K562 (cell line): ENCODE measurements around the gene KMO. TPM values are rescaled to one million over a fixed set of nuclear protein-coding genes. Genes with fewer than 3 reads are reported as not detected.

Experiments used
- ARID3A ChIP-seq: IDR thresholded peaks from 2 replicates; pipeline ENCODE4 v1.6.1; 2012; ENCODE audit warnings: low read depth, low read length, improper control_type of control experiment, borderline replicate concordance
- EHMT2 ChIP-seq: fragments of 450-650 bp; IDR thresholded peaks from 2 replicates; pipeline ENCODE4 v1.6.1; 2018; ENCODE audit warnings: antibody characterized with exemption
- FOS ChIP-seq: IDR thresholded peaks from 3 replicates; pipeline ENCODE4 v1.6.1; 2011; ENCODE audit not compliant: insufficient read length; ENCODE audit errors: extremely low read depth
- FOXK1 ChIP-seq: sonication (generic); formaldehyde crosslinking; IDR thresholded peaks from 2 replicates; pipeline ENCODE4 v1.8.0; 2022; ENCODE audit warnings: missing genetic modification reagents, mild to moderate bottlenecking, borderline replicate concordance
- JUN ChIP-seq, 2 experiments: sonication (generic) in 1 of 2; formaldehyde crosslinking in 1 of 2; IDR thresholded peaks; 2 replicates each; pipeline versions ENCODE4 v1.6.1 to v1.8.0; 2012 to 2022; ENCODE audit warnings: borderline replicate concordance in 2 of 2, mild to moderate bottlenecking in 2 of 2, improper control_type of control experiment in 1 of 2, low read depth in 1 of 2, low read length in 1 of 2, missing genetic modification reagents in 1 of 2
- KDM1A ChIP-seq, 2 experiments: fragments of 450-650 bp; IDR thresholded peaks; 2 replicates each; pipeline ENCODE4 v1.6.1; 2016; ENCODE audit warnings: mild to moderate bottlenecking in 2 of 2
- POLR2AphosphoS2 ChIP-seq: IDR thresholded peaks from 2 replicates; pipeline ENCODE4 v1.6.1; 2012; ENCODE audit warnings: low read length, improper control_type of control experiment
- POLR3G ChIP-seq: IDR thresholded peaks from 2 replicates; pipeline ENCODE4 v1.6.1; 2011; ENCODE audit not compliant: insufficient read length, insufficient replicate concordance; ENCODE audit errors: extremely low read depth
- SMARCE1 ChIP-seq: fragments of 450-650 bp; IDR thresholded peaks from 2 replicates; pipeline ENCODE4 v1.7.1; 2016; ENCODE audit warnings: mild to moderate bottlenecking
- TCF7 ChIP-seq: sonication (generic); IDR thresholded peaks from 2 replicates; pipeline ENCODE4 v1.6.1; 2016; ENCODE audit warnings: antibody characterized with exemption, borderline replicate concordance
- ZNF3 ChIP-seq: fragments of 250-450 bp; sonication (Bioruptor Pico); IDR thresholded peaks from 2 replicates; pipeline ENCODE4 v1.5.0; 2021; ENCODE audit warnings: mild to moderate bottlenecking, moderate library complexity
- ZNF699 ChIP-seq: fragments of 250-450 bp; sonication (Bioruptor Pico); IDR thresholded peaks from 2 replicates; pipeline ENCODE4 v1.8.0; 2021; ENCODE audit warnings: mild to moderate bottlenecking, moderate library complexity; ENCODE audit not compliant: insufficient replicate concordance
- polyA plus RNA-seq, 8 experiments: library from polyadenylated mRNA; depleted of rRNA in 4 of 8; stranded (reverse) in 5 of 8; unstranded in 3 of 8; fragments of >200 nt; fragmentation: Nextera tagmentation in 2 of 8; fragmentation: Illumina TruSeq in 1 of 8; extraction: Ambion mirVana in 2 of 8; extraction: Trizol in 1 of 8; gene quantifications; 2 replicates each; pipeline versions ENCODE4 v1.2.1 to v1.2.3, GENCODE V29; 2011 to 2014; ENCODE audit warnings: inconsistent platforms in 1 of 8, missing spikeins in 1 of 8
- total RNA-seq, 7 experiments: library from RNA; depleted of rRNA in 6 of 7; stranded (reverse); fragments of >200 nt in 6 of 7; fragmentation: Illumina TruSeq in 2 of 7; extraction: Trizol in 2 of 7; gene quantifications; 2 replicates each; pipeline versions ENCODE4 v1.2.1 to v1.2.3, GENCODE V29; 2011 to 2021; ENCODE audit warnings: low replicate concordance in 1 of 7

Gene KMO
- total and polyA plus RNA-seq, 9 of the 15 experiments (the other 6 are each of a cell fraction or from before 2014, with no cell fraction given): 0.01 to 0.11 (median 0.01) TPM; not detected in 6

- TF ChIP-seq SMARCE1: no peak
- no peak for TF ChIP-seq ARID3A
- TF ChIP-seq KDM1A (IDR thresholded peaks at IDR 0.05): peak; percentile 38 to 44; a peak in 2 of 4 replicates
- TF ChIP-seq TCF7: no peak
- TF ChIP-seq FOS: peak; percentile 7
- no peak for TF ChIP-seq FOXK1 (CRISPR knock-in tag)
- TF ChIP-seq ZNF3: no peak
- TF ChIP-seq POLR2AphosphoS2: no peak
- no peak for TF ChIP-seq EHMT2
- no peak for TF ChIP-seq ZNF699 (CRISPR knock-in tag)
- peak; percentile 67; the same call in 1 of the 2 replicates for TF ChIP-seq JUN (IDR thresholded peaks at IDR 0.05; ENCODE audit: borderline replicate concordance, low read depth, low read length)
- no peak for TF ChIP-seq JUN (CRISPR knock-in tag; IDR thresholded peaks at IDR 0.05; ENCODE audit: borderline replicate concordance)
- no peak for TF ChIP-seq POLR3G
- TF ChIP-seq, all 486 proteins: peak for 9
Observed at GRCh38 chr1:241608379-241609033, 76.3 kb downstream of the KMO start (continued).
